SJSA1 (cell line): ENCODE measurements around the gene KIAA1328. TPM values are rescaled to one million over a fixed set of nuclear protein-coding genes. Genes with fewer than 3 reads are reported as not detected.
"Not testable (repeated sequence)": the region's sequence is repeated elsewhere in the genome, so short reads cannot be mapped to it uniquely, and the experiment has no call there.

ENCODE experiments used
- DNase-seq, 2 experiments: peaks; one replicate each; pipeline ENCODE4 v3.0.0-alpha.2; 2015 to 2020; ENCODE audit warnings: low spot score in 2 of 2, low read depth in 1 of 2
- H3K27ac ChIP-seq: fragments of 250-450 bp; sonication (Bioruptor Pico); 2 replicates; pipeline ENCODE4 v1.5.1; 2020; ENCODE audit warnings: mild to moderate bottlenecking, moderate library complexity
- H3K27me3 ChIP-seq: fragments of 250-450 bp; sonication (Bioruptor Pico); replicated peaks from 2 replicates; pipeline ENCODE4 v1.5.1; 2020; ENCODE audit warnings: mild to moderate bottlenecking, moderate library complexity
- H3K36me3 ChIP-seq: fragments of 250-450 bp; sonication (Bioruptor Pico); 2 replicates; pipeline ENCODE4 v1.5.1; 2020; ENCODE audit warnings: mild to moderate bottlenecking
- H3K4me1 ChIP-seq: fragments of 250-450 bp; sonication (Bioruptor Pico); replicated peaks from 2 replicates; pipeline ENCODE4 v1.6.1; 2021; ENCODE audit warnings: mild to moderate bottlenecking
- H3K4me3 ChIP-seq: fragments of 250-450 bp; sonication (Bioruptor Pico); 2 replicates; pipeline ENCODE4 v1.5.1; 2020; ENCODE audit warnings: mild to moderate bottlenecking
- H3K9me3 ChIP-seq: fragments of 250-450 bp; sonication (Bioruptor Pico); replicated peaks from 2 replicates; pipeline ENCODE4 v1.5.1; 2020; ENCODE audit warnings: mild to moderate bottlenecking
- total RNA-seq: library from RNA; depleted of rRNA; stranded (reverse); fragments of >200 nt; shearing (Covaris generic); gene quantifications from 2 replicates; pipeline ENCODE4 v1.2.3, GENCODE V29; 2014

Gene KIAA1328
- total RNA-seq, 1 experiment from 2014 or later, result 7.9 TPM

- no peaks in the 10 kb centered on the region for H3K36me3 ChIP-seq
- no peak overlapping the region for H3K27ac ChIP-seq
- DNase-seq, result no peak
Measured at GRCh38 chr18:36903215-36903928, 74.4 kb downstream of the KIAA1328 start.

GRCh38 chr18:36905571-36905970 lies 76.6 kb downstream of the KIAA1328 start:
- Histone ChIP-seq H3K9me3 (no peaks in the 10 kb centered on the region), H3K27me3 (no peaks in the 10 kb centered on the region), H3K4me1 (no peaks in the 10 kb centered on the region), H3K4me3 (no peak overlapping the region), H3K27ac (no peak overlapping the region), H3K36me3 (no peaks in the 10 kb centered on the region)
- no peak for DNase-seq

More at GRCh38 chr18:36903215-36903928, 74.4 kb downstream of the KIAA1328 start:
- Histone ChIP-seq H3K4me1 (no peaks in the 10 kb centered on the region), H3K4me3 (no peak overlapping the region), H3K9me3 (no peaks in the 10 kb centered on the region; the same call in 1 of the 2 replicates), H3K27me3 (no peaks in the 10 kb centered on the region)

GRCh38 chr18:36909282-36909681 lies 80.4 kb downstream of the KIAA1328 start:
- H3K36me3 ChIP-seq, H3K9me3 ChIP-seq, DNase-seq, H3K4me1 ChIP-seq, H3K27me3 ChIP-seq, H3K4me3 ChIP-seq, H3K27ac ChIP-seq: not testable (repeated sequence)

GRCh38 chr18:36912887-36913286 lies 84.0 kb downstream of the KIAA1328 start:
- no peak overlapping the region for H3K4me3 ChIP-seq
- H3K27ac ChIP-seq, result no peak overlapping the region
- no peaks in the 10 kb centered on the region for H3K27me3 ChIP-seq
- DNase-seq, result no peak
- no peaks in the 10 kb centered on the region for H3K36me3 ChIP-seq
- H3K9me3 ChIP-seq, result no peaks in the 10 kb centered on the region
- H3K4me1 ChIP-seq, result no peaks in the 10 kb centered on the region

- no peaks in the 10 kb centered on the region for H3K4me1 ChIP-seq
- no peak overlapping the region for H3K27ac ChIP-seq
- H3K27me3 ChIP-seq, result no peaks in the 10 kb centered on the region
- H3K9me3 ChIP-seq, result no peaks in the 10 kb centered on the region
- no peaks in the 10 kb centered on the region for H3K36me3 ChIP-seq
- H3K4me3 ChIP-seq, result no peak overlapping the region
- DNase-seq, result no peak
Measured at GRCh38 chr18:36917907-36918306, 89.0 kb downstream of the KIAA1328 start.

- Histone ChIP-seq H3K27ac (no peak overlapping the region), H3K4me1 (no peaks in the 10 kb centered on the region), H3K27me3 (no peaks in the 10 kb centered on the region), H3K4me3 (no peak overlapping the region), H3K9me3 (no peaks in the 10 kb centered on the region), H3K36me3 (no peaks in the 10 kb centered on the region)
- no peak for DNase-seq
Measured at GRCh38 chr18:36929601-36930000, 100.7 kb downstream of the KIAA1328 start.

GRCh38 chr18:36931106-36931505 lies 102.2 kb downstream of the KIAA1328 start:
- no peaks in the 10 kb centered on the region for H3K9me3 ChIP-seq
- no peak overlapping the region for H3K4me3 ChIP-seq
- no peaks in the 10 kb centered on the region for H3K36me3 ChIP-seq
- no peaks in the 10 kb centered on the region for H3K27me3 ChIP-seq
- no peaks in the 10 kb centered on the region for H3K4me1 ChIP-seq
- no peak for DNase-seq
- H3K27ac ChIP-seq, result no peak overlapping the region

GRCh38 chr18:36933552-36933951 lies 104.6 kb downstream of the KIAA1328 start:
- DNase-seq, result no peak
- Histone ChIP-seq H3K27ac (no peak overlapping the region), H3K4me3 (no peak overlapping the region), H3K9me3 (no peaks in the 10 kb centered on the region), H3K36me3 (no peaks in the 10 kb centered on the region), H3K27me3 (no peaks in the 10 kb centered on the region), H3K4me1 (no peaks in the 10 kb centered on the region)

GRCh38 chr18:36934884-36935283 lies 106.0 kb downstream of the KIAA1328 start:
- no peaks in the 10 kb centered on the region for H3K4me1 ChIP-seq
- H3K27ac ChIP-seq, result no peak overlapping the region
- no peak overlapping the region for H3K4me3 ChIP-seq
- H3K36me3 ChIP-seq, result no peaks in the 10 kb centered on the region
- no peak for DNase-seq
- no peaks in the 10 kb centered on the region for H3K9me3 ChIP-seq
- H3K27me3 ChIP-seq, result no peaks in the 10 kb centered on the region

GRCh38 chr18:36942264-36942663 lies 113.3 kb downstream of the KIAA1328 start:
- Histone ChIP-seq H3K36me3 (no peaks in the 10 kb centered on the region), H3K4me3 (no peak overlapping the region), H3K4me1 (no peaks in the 10 kb centered on the region), H3K27me3 (no peaks in the 10 kb centered on the region), H3K27ac (no peak overlapping the region), H3K9me3 (0 out of 2 replicates have a peak, but pooled peaks cover 4% of the 10 kb centered on the region)
- no peak for DNase-seq

- H3K27ac ChIP-seq, result no peak overlapping the region
- no peak for DNase-seq
- no peaks in the 10 kb centered on the region for H3K27me3 ChIP-seq
- H3K9me3 ChIP-seq, result no peaks in the 10 kb centered on the region
- H3K36me3 ChIP-seq, result no peaks in the 10 kb centered on the region
- no peak overlapping the region for H3K4me3 ChIP-seq
- no peaks in the 10 kb centered on the region for H3K4me1 ChIP-seq
Measured at GRCh38 chr18:36947820-36948348, 119.0 kb downstream of the KIAA1328 start.

GRCh38 chr18:36950282-36950681 lies 121.4 kb downstream of the KIAA1328 start:
- Histone ChIP-seq H3K27me3 (no peaks in the 10 kb centered on the region), H3K27ac (no peak overlapping the region), H3K4me3 (no peak overlapping the region), H3K9me3 (no peaks in the 10 kb centered on the region), H3K4me1 (no peaks in the 10 kb centered on the region), H3K36me3 (no peaks in the 10 kb centered on the region)
- DNase-seq, result no peak

GRCh38 chr18:36950960-36951359 lies 122.0 kb downstream of the KIAA1328 start:
- Histone ChIP-seq H3K4me3 (no peak overlapping the region), H3K4me1 (no peaks in the 10 kb centered on the region), H3K36me3 (no peaks in the 10 kb centered on the region), H3K27me3 (no peaks in the 10 kb centered on the region), H3K9me3 (no peaks in the 10 kb centered on the region), H3K27ac (no peak overlapping the region)
- DNase-seq, result no peak

GRCh38 chr18:36953047-36953446 lies 124.1 kb downstream of the KIAA1328 start:
- no peaks in the 10 kb centered on the region for H3K27me3 ChIP-seq
- H3K36me3 ChIP-seq, result no peaks in the 10 kb centered on the region
- H3K9me3 ChIP-seq, result no peaks in the 10 kb centered on the region

GRCh38 chr18:36960038-36960437 lies 131.1 kb downstream of the KIAA1328 start:
- Histone ChIP-seq H3K4me1 (no peaks in the 10 kb centered on the region), H3K36me3 (no peaks in the 10 kb centered on the region), H3K4me3 (no peak overlapping the region), H3K27me3 (no peaks in the 10 kb centered on the region), H3K9me3 (no peaks in the 10 kb centered on the region), H3K27ac (no peak overlapping the region)
- DNase-seq, result no peak

More at GRCh38 chr18:36953047-36953446, 124.1 kb downstream of the KIAA1328 start:
- H3K27ac ChIP-seq, result no peak overlapping the region
- DNase-seq, result no peak
- no peaks in the 10 kb centered on the region for H3K4me1 ChIP-seq
- no peak overlapping the region for H3K4me3 ChIP-seq
